GM12865 (cell line): ENCODE data around the gene GHSR.

ENCODE experiments used
- DNase-seq: peaks from one replicate; pipeline ENCODE4 v3.0.0; 2010; ENCODE audit warnings: low read depth
- H3K4me3 ChIP-seq: 2 replicates; pipeline ENCODE4 v1.5.1; 2011; ENCODE audit warnings: mild to moderate bottlenecking, low read depth, low read length, control low read depth
- CTCF ChIP-seq: IDR thresholded peaks from 2 replicates; pipeline ENCODE4 v1.5.1; 2011; ENCODE audit warnings: low read length, control low read depth, low read depth, inconsistent platforms; ENCODE audit not compliant: insufficient read depth; ENCODE audit errors: missing control alignments

Gene GHSR

GRCh38 chr3:172454180-172454579, 5.9 kb upstream of the GHSR start:
- H3K4me3 ChIP-seq: no peak overlapping the region
- no peak for TF ChIP-seq CTCF
- DNase-seq: no peak

GRCh38 chr3:172449466-172450149, 1.4 kb upstream of the GHSR start:
- TF ChIP-seq CTCF: no peak
- H3K4me3 ChIP-seq: no peak overlapping the region
- DNase-seq: no peak

GRCh38 chr3:172448661-172449465, 607 bp upstream of the GHSR start:
- H3K4me3 ChIP-seq: no peak overlapping the region
- no peak for DNase-seq

GRCh38 chr3:172446198-172446597, 2.1 kb downstream of the GHSR start:
- DNase-seq: no peak
- no peak for TF ChIP-seq CTCF
- no peak overlapping the region for H3K4me3 ChIP-seq

More at GRCh38 chr3:172448661-172449465, 607 bp upstream of the GHSR start:
- no peak for TF ChIP-seq CTCF

- H3K4me3 ChIP-seq: no peak overlapping the region
- DNase-seq: no peak
- TF ChIP-seq CTCF: no peak
Measured at GRCh38 chr3:172444821-172445220, 3.4 kb downstream of the GHSR start.

- no peak for TF ChIP-seq CTCF
- no peak overlapping the region for H3K4me3 ChIP-seq
- DNase-seq: no peak
Measured at GRCh38 chr3:172442606-172443005, 5.7 kb downstream of the GHSR start.
